HEK293T (cell line): ENCODE data around the gene RAPGEF4.

ENCODE experiments used
- ARNT ChIP-seq: fragments of 450-650 bp; IDR thresholded peaks from 2 replicates; pipeline ENCODE4 v1.6.1; 2017; ENCODE audit warnings: mild to moderate bottlenecking
- FOXK2 ChIP-seq: fragments of 450-650 bp; IDR thresholded peaks from 2 replicates; pipeline ENCODE4 v1.6.1; 2016; ENCODE audit warnings: mild to moderate bottlenecking
- FOXM1 ChIP-seq: fragments of 450-650 bp; IDR thresholded peaks from 2 replicates; pipeline ENCODE4 v1.6.1; 2017; ENCODE audit warnings: mild to moderate bottlenecking, borderline replicate concordance
- SUZ12 ChIP-seq: fragments of 450-650 bp; IDR thresholded peaks from 2 replicates; pipeline ENCODE4 v1.6.1; 2016; ENCODE audit warnings: mild to moderate bottlenecking

DNA sequence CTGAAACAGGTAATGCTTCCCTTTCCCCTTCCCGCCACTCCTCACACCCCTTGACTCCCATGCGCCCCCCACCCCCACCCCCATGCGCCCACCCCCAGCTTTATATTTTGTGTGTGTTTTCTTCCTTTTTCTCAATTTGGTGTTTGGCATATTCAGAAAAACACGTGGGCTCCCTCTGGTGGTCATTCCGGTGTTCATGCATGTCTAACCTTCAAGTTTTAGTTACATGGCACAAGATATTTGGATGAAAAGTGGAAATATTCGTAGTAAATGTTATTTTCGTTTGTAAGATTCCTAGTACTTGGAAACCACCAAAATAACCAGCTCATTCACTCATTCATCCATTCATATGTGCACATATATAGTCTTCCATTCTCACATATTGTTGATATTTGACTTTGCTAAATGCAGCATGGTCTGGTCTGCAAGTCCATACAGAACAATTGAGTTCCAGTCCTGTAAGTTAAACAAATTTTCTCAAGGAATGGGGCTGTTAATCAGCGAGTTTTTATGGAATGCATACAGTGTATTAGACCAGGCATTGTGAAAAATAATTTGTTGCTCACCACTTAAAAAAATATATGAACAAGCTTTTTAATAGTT lies 196.4 kb downstream of the RAPGEF4 start:
- TF ChIP-seq ARNT (no peak), FOXK2 (no peak), FOXM1 (no peak), SUZ12 (no peak)
